ENCODE data around the gene C16orf46.

GRCh38 chr16:81080233-81080632, 3.2 kb upstream of the C16orf46 start:
- TF ChIP-seq CCAR2 (IDR thresholded peaks at IDR 0.05; ENCODE audit: low read depth, low read length): no peak
- no peak for TF ChIP-seq CEBPG (CRISPR knock-in tag; IDR thresholded peaks at IDR 0.05)
- TF ChIP-seq CEBPG (tag; conservative IDR thresholded peaks at IDR 0.05 in 1 of 2, IDR thresholded peaks at IDR 0.05 in 1 of 2): no peak
- no peak for TF ChIP-seq POLR2A (conservative IDR thresholded peaks at IDR 0.05)
- TF ChIP-seq SIN3A (IDR thresholded peaks at IDR 0.05; ENCODE audit: borderline replicate concordance in 2 of 2, control insufficient read depth in 1 of 2, low read depth in 2 of 2, low read length in 2 of 2): no peak
- no peak for TF ChIP-seq PTBP1 (IDR thresholded peaks at IDR 0.05; ENCODE audit: low read depth, low read length)
- no peak for TF ChIP-seq CTCF (IDR thresholded peaks at IDR 0.05 in 2 of 3, conservative IDR thresholded peaks at IDR 0.05 in 1 of 3; ENCODE audit: insufficient read depth in 2 of 3, low read depth in 1 of 3, low read length in 3 of 3)
- no peak for TF ChIP-seq KAT2B (IDR thresholded peaks at IDR 0.05; ENCODE audit: low read depth, low read length)
- TF ChIP-seq PHB2 (IDR thresholded peaks at IDR 0.05; ENCODE audit: low read depth): no peak
- no peak for TF ChIP-seq YY1 (IDR thresholded peaks at IDR 0.05; ENCODE audit: borderline replicate concordance in 1 of 3, control insufficient read depth in 1 of 3, extremely low read depth in 1 of 3, insufficient read depth in 3 of 3, insufficient read length in 1 of 3, insufficient replicate concordance in 2 of 3, low read depth in 1 of 3, low read length in 2 of 3)
- TF ChIP-seq ESRRA (IDR thresholded peaks at IDR 0.05; ENCODE audit: borderline replicate concordance, low read depth): no peak
- no peak for TF ChIP-seq ZKSCAN8 (CRISPR knock-in tag; IDR thresholded peaks at IDR 0.05)
